SK-N-SH treated with all-trans-retinoic acid at 6 μM for 48 hours (cell line): ENCODE results near the gene MRPL16.

ENCODE experiments used
- ATAC-seq: fragments of 200-7000 bp; cut with Tn5 transposase; 3 replicates; pipeline ENCODE4 v1.9.1; 2020; ENCODE audit warnings: mild to moderate bottlenecking, moderate library complexity
- CSDC2 ChIP-seq: fragments of 250-450 bp; sonication (Bioruptor Pico); IDR thresholded peaks from 2 replicates; pipeline ENCODE4 v1.5.0; 2020; ENCODE audit warnings: mild to moderate bottlenecking, moderate library complexity
- ESRRG ChIP-seq: fragments of 250-450 bp; sonication (Bioruptor Pico); IDR thresholded peaks from 2 replicates; pipeline ENCODE4 v1.6.1; 2021; ENCODE audit warnings: mild to moderate bottlenecking
- OSR1 ChIP-seq: fragments of 250-450 bp; sonication (Bioruptor Pico); IDR thresholded peaks from 2 replicates; pipeline ENCODE4 v1.8.0; 2022; ENCODE audit warnings: moderate library complexity, mild to moderate bottlenecking, inconsistent platforms
- RARB ChIP-seq: fragments of 250-450 bp; sonication (Bioruptor Pico); IDR thresholded peaks from 2 replicates; pipeline ENCODE4 v1.8.0; 2021; ENCODE audit warnings: mild to moderate bottlenecking, moderate library complexity
- SNAI2 ChIP-seq: fragments of 250-450 bp; sonication (Bioruptor Pico); IDR thresholded peaks from 2 replicates; pipeline ENCODE4 v1.5.0; 2020; ENCODE audit warnings: mild to moderate bottlenecking, moderate library complexity
- TCF4 ChIP-seq: fragments of 250-450 bp; sonication (Bioruptor Pico); IDR thresholded peaks from 2 replicates; pipeline ENCODE4 v1.8.0; 2021; ENCODE audit warnings: mild to moderate bottlenecking, moderate library complexity, borderline replicate concordance
- TOX ChIP-seq: fragments of 250-450 bp; sonication (Bioruptor Pico); IDR thresholded peaks from 2 replicates; pipeline ENCODE4 v1.8.0; 2021; ENCODE audit warnings: mild to moderate bottlenecking, moderate library complexity, borderline replicate concordance
- ZC3H10 ChIP-seq: fragments of 250-450 bp; sonication (Bioruptor Pico); IDR thresholded peaks from 2 replicates; pipeline ENCODE4 v1.5.1; 2021; ENCODE audit warnings: mild to moderate bottlenecking, moderate library complexity
- ZFP3 ChIP-seq: fragments of 250-450 bp; sonication (Bioruptor Pico); IDR thresholded peaks from 2 replicates; pipeline ENCODE4 v1.5.0; 2020; ENCODE audit warnings: mild to moderate bottlenecking, moderate library complexity
- ZNF565 ChIP-seq: fragments of 450-650 bp; formaldehyde crosslinking; conservative IDR thresholded peaks from 2 replicates; pipeline ENCODE4 v1.5.0; 2020; ENCODE audit warnings: low read depth, mild to moderate bottlenecking, moderate library complexity
- ZNF70 ChIP-seq: fragments of 450-650 bp; formaldehyde crosslinking; IDR thresholded peaks from 2 replicates; pipeline ENCODE4 v1.5.0; 2020; ENCODE audit warnings: mild to moderate bottlenecking, moderate library complexity
- ZNF8 ChIP-seq: fragments of 450-650 bp; formaldehyde crosslinking; IDR thresholded peaks from 2 replicates; pipeline ENCODE4 v1.5.0; 2020; ENCODE audit warnings: mild to moderate bottlenecking, moderate library complexity
- TF ChIP-seq, protein P1 (sequence below): fragments of 250-450 bp; sonication (Bioruptor Pico); IDR thresholded peaks from 2 replicates; pipeline ENCODE4 v1.5.1; 2020; ENCODE audit warnings: low read depth, mild to moderate bottlenecking, moderate library complexity
- TF ChIP-seq, protein P2 (sequence below): fragments of 250-450 bp; sonication (Bioruptor Pico); IDR thresholded peaks from 2 replicates; pipeline ENCODE4 v1.8.0; 2020; ENCODE audit warnings: mild to moderate bottlenecking, moderate library complexity, borderline replicate concordance
- TF ChIP-seq, protein P3 (sequence below): fragments of 250-450 bp; sonication (Bioruptor Pico); IDR thresholded peaks from 2 replicates; pipeline ENCODE4 v1.8.0; 2021; ENCODE audit warnings: low read depth, mild to moderate bottlenecking, moderate library complexity, borderline replicate concordance
- TF ChIP-seq, protein P4 (sequence below): fragments of 250-450 bp; sonication (Bioruptor Pico); IDR thresholded peaks from 2 replicates; pipeline ENCODE4 v1.5.0; 2020; ENCODE audit warnings: mild to moderate bottlenecking, moderate library complexity

The MRPL16 gene

DNA sequence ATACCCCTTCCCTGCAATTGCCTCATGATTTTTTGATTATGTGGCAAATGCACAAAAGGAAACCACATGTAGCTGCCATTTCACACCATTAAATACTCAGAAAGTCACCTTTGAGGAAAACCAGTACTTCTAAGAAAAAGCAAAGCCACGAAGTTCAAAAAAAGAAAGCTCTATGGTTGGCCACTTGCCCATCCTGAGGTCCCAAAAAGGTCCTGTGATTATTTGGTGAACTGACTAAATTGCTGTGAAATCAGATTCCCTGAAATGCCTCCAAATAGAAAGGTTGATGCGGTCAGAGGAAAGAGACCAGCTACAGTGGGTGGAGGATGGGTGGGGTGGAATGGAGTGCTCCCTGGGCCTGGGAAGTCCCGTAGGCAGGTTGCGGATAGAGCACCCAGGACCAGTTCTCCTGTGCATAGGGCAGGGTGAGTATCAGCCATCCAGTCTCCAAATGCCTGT, 26.9 kb downstream of the MRPL16 start (continued):
- TF ChIP-seq ESRRG: no peak
- TF ChIP-seq, all 23 proteins: peak for 0

DNA sequence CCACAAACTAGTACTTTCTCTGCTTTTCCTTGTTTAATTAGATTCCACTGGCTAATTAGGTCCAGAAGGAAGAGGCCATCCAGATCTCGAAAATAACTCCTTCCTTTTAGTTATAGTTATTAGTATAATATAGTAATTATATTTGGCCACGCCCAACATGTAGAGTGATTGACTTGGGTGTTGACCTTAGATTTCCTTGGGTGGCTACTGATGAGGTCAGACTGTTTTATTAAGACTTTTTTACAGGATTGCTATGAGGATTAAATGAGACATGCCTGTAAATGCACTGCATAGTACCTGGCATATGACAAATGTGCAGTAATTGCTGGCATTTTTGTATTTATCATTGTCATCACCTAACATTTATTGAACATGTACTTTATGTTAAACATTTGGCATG, 28.5 kb downstream of the MRPL16 start:
- TF ChIP-seq TOX (CRISPR knock-in tag) (no peak), ZC3H10 (CRISPR knock-in tag) (no peak), CSDC2 (CRISPR knock-in tag) (no peak)
- TF ChIP-seq, protein P1, sequence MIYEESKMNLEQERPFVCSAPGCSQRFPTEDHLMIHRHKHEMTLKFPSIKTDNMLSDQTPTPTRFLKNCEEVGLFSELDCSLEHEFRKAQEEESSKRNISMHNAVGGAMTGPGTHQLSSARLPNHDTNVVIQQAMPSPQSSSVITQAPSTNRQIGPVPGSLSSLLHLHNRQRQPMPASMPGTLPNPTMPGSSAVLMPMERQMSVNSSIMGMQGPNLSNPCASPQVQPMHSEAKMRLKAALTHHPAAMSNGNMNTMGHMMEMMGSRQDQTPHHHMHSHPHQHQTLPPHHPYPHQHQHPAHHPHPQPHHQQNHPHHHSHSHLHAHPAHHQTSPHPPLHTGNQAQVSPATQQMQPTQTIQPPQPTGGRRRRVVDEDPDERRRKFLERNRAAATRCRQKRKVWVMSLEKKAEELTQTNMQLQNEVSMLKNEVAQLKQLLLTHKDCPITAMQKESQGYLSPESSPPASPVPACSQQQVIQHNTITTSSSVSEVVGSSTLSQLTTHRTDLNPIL (CRISPR knock-in tag): no peak
- TF ChIP-seq, protein P2, sequence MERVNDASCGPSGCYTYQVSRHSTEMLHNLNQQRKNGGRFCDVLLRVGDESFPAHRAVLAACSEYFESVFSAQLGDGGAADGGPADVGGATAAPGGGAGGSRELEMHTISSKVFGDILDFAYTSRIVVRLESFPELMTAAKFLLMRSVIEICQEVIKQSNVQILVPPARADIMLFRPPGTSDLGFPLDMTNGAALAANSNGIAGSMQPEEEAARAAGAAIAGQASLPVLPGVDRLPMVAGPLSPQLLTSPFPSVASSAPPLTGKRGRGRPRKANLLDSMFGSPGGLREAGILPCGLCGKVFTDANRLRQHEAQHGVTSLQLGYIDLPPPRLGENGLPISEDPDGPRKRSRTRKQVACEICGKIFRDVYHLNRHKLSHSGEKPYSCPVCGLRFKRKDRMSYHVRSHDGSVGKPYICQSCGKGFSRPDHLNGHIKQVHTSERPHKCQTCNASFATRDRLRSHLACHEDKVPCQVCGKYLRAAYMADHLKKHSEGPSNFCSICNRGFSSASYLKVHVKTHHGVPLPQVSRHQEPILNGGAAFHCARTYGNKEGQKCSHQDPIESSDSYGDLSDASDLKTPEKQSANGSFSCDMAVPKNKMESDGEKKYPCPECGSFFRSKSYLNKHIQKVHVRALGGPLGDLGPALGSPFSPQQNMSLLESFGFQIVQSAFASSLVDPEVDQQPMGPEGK (CRISPR knock-in tag): no peak
- TF ChIP-seq, all 23 proteins: peak for 0

DNA sequence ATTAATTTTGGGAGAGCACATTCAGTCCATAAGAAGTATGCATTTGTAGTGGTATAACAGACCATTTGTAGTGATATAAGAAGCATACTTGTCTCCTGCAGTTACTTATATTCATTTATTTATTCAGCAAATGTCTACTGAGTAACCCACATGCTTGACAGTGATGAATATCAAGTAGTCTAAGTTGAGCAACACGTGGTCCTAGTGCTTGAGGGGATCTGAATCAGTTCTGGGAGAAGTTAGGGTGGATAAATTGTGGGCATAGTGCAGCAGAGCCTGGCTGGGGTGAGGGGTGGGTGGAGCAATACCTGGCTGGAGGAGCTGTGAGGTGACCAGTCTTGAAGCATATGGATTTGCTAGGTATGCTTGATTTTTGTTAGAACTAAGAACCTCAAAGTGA, 31.1 kb downstream of the MRPL16 start:
- ATAC-seq: no peak
- no peak for TF ChIP-seq ESRRG
- TF ChIP-seq TCF4 (CRISPR knock-in tag): no peak
- TF ChIP-seq, protein P3, sequence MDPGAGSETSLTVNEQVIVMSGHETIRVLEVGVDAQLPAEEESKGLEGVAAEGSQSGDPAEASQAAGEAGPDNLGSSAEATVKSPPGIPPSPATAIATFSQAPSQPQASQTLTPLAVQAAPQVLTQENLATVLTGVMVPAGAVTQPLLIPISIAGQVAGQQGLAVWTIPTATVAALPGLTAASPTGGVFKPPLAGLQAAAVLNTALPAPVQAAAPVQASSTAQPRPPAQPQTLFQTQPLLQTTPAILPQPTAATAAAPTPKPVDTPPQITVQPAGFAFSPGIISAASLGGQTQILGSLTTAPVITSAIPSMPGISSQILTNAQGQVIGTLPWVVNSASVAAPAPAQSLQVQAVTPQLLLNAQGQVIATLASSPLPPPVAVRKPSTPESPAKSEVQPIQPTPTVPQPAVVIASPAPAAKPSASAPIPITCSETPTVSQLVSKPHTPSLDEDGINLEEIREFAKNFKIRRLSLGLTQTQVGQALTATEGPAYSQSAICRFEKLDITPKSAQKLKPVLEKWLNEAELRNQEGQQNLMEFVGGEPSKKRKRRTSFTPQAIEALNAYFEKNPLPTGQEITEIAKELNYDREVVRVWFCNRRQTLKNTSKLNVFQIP: no peak
- TF ChIP-seq, all 23 proteins: peak for 0

More for the DNA sequence above, 28.5 kb downstream of the MRPL16 start:
- no peak for ATAC-seq

DNA sequence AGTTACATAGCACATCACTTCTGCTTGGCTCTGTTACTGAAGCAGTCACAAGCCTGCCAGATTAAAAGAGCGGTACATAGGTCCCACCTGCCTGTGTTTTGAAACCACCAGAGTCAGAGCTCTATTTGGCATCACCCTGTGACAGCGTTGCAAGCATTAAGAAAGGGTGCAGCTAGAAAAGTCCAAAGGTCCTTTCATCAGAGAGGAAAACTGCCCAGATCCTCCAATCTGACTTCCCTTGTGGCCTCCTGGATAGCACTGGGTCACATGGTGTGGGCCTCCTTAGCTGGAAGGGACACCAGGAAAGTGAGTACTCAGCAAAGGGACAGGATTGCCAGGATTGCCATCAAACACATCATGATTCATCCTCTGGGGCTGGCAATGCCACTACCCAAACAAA, 32.5 kb downstream of the MRPL16 start:
- TF ChIP-seq ZNF565 (CRISPR knock-in tag) (no peak), ZNF8 (CRISPR knock-in tag) (no peak), ZFP3 (CRISPR knock-in tag) (no peak), CSDC2 (CRISPR knock-in tag) (no peak), ZC3H10 (CRISPR knock-in tag) (no peak), ESRRG (no peak), ZNF70 (CRISPR knock-in tag) (no peak), OSR1 (CRISPR knock-in tag) (no peak)
- TF ChIP-seq, protein P4, sequence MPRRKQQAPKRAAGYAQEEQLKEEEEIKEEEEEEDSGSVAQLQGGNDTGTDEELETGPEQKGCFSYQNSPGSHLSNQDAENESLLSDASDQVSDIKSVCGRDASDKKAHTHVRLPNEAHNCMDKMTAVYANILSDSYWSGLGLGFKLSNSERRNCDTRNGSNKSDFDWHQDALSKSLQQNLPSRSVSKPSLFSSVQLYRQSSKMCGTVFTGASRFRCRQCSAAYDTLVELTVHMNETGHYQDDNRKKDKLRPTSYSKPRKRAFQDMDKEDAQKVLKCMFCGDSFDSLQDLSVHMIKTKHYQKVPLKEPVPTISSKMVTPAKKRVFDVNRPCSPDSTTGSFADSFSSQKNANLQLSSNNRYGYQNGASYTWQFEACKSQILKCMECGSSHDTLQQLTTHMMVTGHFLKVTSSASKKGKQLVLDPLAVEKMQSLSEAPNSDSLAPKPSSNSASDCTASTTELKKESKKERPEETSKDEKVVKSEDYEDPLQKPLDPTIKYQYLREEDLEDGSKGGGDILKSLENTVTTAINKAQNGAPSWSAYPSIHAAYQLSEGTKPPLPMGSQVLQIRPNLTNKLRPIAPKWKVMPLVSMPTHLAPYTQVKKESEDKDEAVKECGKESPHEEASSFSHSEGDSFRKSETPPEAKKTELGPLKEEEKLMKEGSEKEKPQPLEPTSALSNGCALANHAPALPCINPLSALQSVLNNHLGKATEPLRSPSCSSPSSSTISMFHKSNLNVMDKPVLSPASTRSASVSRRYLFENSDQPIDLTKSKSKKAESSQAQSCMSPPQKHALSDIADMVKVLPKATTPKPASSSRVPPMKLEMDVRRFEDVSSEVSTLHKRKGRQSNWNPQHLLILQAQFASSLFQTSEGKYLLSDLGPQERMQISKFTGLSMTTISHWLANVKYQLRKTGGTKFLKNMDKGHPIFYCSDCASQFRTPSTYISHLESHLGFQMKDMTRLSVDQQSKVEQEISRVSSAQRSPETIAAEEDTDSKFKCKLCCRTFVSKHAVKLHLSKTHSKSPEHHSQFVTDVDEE (CRISPR knock-in tag): no peak
- TF ChIP-seq, all 23 proteins: peak for 0
- ATAC-seq: no peak

DNA sequence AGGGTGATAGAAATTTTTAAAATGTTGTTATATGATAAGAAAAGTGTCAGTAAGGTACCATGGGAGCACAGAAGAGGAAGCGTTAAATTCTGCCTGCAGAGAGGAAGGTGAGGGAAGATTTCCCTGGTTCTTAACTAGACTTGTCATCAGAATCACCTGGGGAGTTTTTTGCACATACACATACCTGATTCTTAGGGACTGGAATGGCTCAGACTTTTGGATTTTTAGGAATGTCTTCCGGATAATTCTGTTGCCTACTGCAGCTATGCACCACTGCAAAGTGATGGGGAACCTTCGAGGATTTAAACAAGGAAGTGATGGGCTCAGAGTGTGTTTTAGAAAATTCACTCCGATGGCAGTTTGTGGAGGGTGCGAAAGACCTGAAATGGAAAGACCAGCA, 33.5 kb downstream of the MRPL16 start:
- no peak for ATAC-seq
- TF ChIP-seq ZFP3 (CRISPR knock-in tag) (no peak), CSDC2 (CRISPR knock-in tag) (no peak), SNAI2 (no peak), TOX (CRISPR knock-in tag) (no peak), ZNF70 (CRISPR knock-in tag) (no peak), RARB (CRISPR knock-in tag) (no peak), ESRRG (no peak)
- TF ChIP-seq, protein P1 (CRISPR knock-in tag): no peak
- TF ChIP-seq, protein P2 (CRISPR knock-in tag): no peak
